OCI-LY1 (cell line): Measurements from ENCODE around the gene ULK4.

Experiments used
- H2AFZ ChIP-seq: fragments of 200-600 bp; sonication (generic), shearing (Covaris generic); 2 replicates; pipeline ENCODE4 v1.6.0; 2014; ENCODE audit warnings: antibody characterized with exemption, mild to moderate bottlenecking, low read length
- H3F3A ChIP-seq: fragments of 200-600 bp; sonication (generic), shearing (Covaris generic); 2 replicates; pipeline ENCODE4 v1.6.0; 2014; ENCODE audit warnings: mild to moderate bottlenecking, antibody characterized with exemption, low read length, moderate library complexity; ENCODE audit not compliant: insufficient read depth
- H3K27ac ChIP-seq: fragments of 200-600 bp; sonication (generic); 2 replicates; pipeline ENCODE4 v1.5.1; 2014; ENCODE audit warnings: low read length, mixed run types, mild to moderate bottlenecking, low read depth; ENCODE audit not compliant: poor library complexity, severe bottlenecking
- H3K27me3 ChIP-seq: fragments of 200-600 bp; sonication (generic); 2 replicates; pipeline ENCODE4 v1.6.0; 2014; ENCODE audit warnings: antibody characterized with exemption, mild to moderate bottlenecking, low read length, moderate library complexity; ENCODE audit not compliant: insufficient read depth
- H3K36me3 ChIP-seq: fragments of 200-600 bp; sonication (generic); 2 replicates; pipeline ENCODE4 v1.6.1; 2014; ENCODE audit warnings: mild to moderate bottlenecking, antibody characterized with exemption, low read length, moderate library complexity, mixed read lengths; ENCODE audit not compliant: insufficient read depth
- H3K4me1 ChIP-seq: fragments of 200-600 bp; sonication (generic); 2 replicates; pipeline ENCODE4 v1.5.1; 2014; ENCODE audit warnings: mild to moderate bottlenecking, low read length, moderate library complexity; ENCODE audit not compliant: insufficient read depth, severe bottlenecking
- H3K4me2 ChIP-seq: fragments of 200-600 bp; sonication (generic), shearing (Covaris generic); 2 replicates; pipeline ENCODE4 v1.6.1; 2014; ENCODE audit warnings: low read length
- H3K4me3 ChIP-seq: fragments of 200-600 bp; sonication (generic); 2 replicates; pipeline ENCODE4 v1.5.1; 2014; ENCODE audit warnings: low read length, low read depth, mild to moderate bottlenecking, mixed read lengths; ENCODE audit not compliant: poor library complexity, severe bottlenecking
- H3K79me2 ChIP-seq: fragments of 200-600 bp; shearing (Covaris generic); 2 replicates; pipeline ENCODE4 v1.6.1; 2016; ENCODE audit warnings: mixed run types, low read length, mixed read lengths; ENCODE audit not compliant: insufficient read depth
- H3K9ac ChIP-seq: fragments of 200-600 bp; sonication (generic), shearing (Covaris generic); 2 replicates; pipeline ENCODE4 v1.6.1; 2014; ENCODE audit warnings: mild to moderate bottlenecking, low read length, mixed read lengths
- H3K9me2 ChIP-seq: fragments of 200-600 bp; sonication (generic), shearing (Covaris generic); 2 replicates; pipeline ENCODE4 v1.6.1; 2014; ENCODE audit warnings: low read depth, mild to moderate bottlenecking, low read length, mixed read lengths
- H3K9me3 ChIP-seq: fragments of 200-600 bp; shearing (Covaris generic); 2 replicates; pipeline ENCODE4 v1.6.1; 2014; ENCODE audit warnings: low read length, mixed read lengths
- H4K20me1 ChIP-seq: fragments of 200-600 bp; sonication (generic), shearing (Covaris generic); 2 replicates; pipeline ENCODE4 v1.6.0; 2016; ENCODE audit warnings: mild to moderate bottlenecking, low read length; ENCODE audit not compliant: insufficient read depth
- CTCF ChIP-seq: fragments of 200-600 bp; sonication (generic), shearing (Covaris generic); IDR thresholded peaks from 2 replicates; pipeline ENCODE4 v1.5.1; 2017; ENCODE audit warnings: mild to moderate bottlenecking, antibody characterized with exemption, low read length, moderate library complexity, mixed read lengths
- EZH2 ChIP-seq: fragments of 200-600 bp; sonication (generic), shearing (Covaris generic); IDR thresholded peaks from 2 replicates; pipeline ENCODE4 v1.8.0; 2017; ENCODE audit warnings: borderline replicate concordance, mixed run types, mild to moderate bottlenecking, antibody characterized with exemption, low read length, moderate library complexity, mixed read lengths

ULK4 gene

GRCh38 chr3:41208507-41209220 is 753.2 kb downstream of the ULK4 start:
- Histone ChIP-seq H3K27ac (no peak overlapping the region), H3K4me1 (peaks cover 42% of the 10 kb centered on the region), H3K36me3 (peaks cover 35% of the 10 kb centered on the region)

GRCh38 chr3:41207355-41207754 is 754.5 kb downstream of the ULK4 start:
- H3K36me3 ChIP-seq: peaks cover 35% of the 10 kb centered on the region
- H4K20me1 ChIP-seq: peaks cover 2% of the 10 kb centered on the region; the same call in 1 of the 2 replicates
- H2AFZ ChIP-seq: no peak overlapping the region
- no peak overlapping the region for H3K9ac ChIP-seq
- no peaks in the 10 kb centered on the region for H3K9me3 ChIP-seq
- H3K4me3 ChIP-seq: no peak overlapping the region
- H3K79me2 ChIP-seq: peaks cover 100% of the 10 kb centered on the region
- H3K27me3 ChIP-seq: no peaks in the 10 kb centered on the region
- no peaks in the 10 kb centered on the region for H3F3A ChIP-seq
- H3K9me2 ChIP-seq: no peaks in the 10 kb centered on the region
- H3K4me1 ChIP-seq: peaks cover 42% of the 10 kb centered on the region
- no peak overlapping the region for H3K27ac ChIP-seq
- TF ChIP-seq CTCF (no peak), EZH2 (no peak)
- no peak overlapping the region for H3K4me2 ChIP-seq

More at GRCh38 chr3:41208507-41209220, 753.2 kb downstream of the ULK4 start:
- Histone ChIP-seq H3K9me3 (no peaks in the 10 kb centered on the region), H3F3A (no peaks in the 10 kb centered on the region), H3K79me2 (peaks cover 100% of the 10 kb centered on the region), H3K4me2 (no peak overlapping the region), H3K27me3 (no peaks in the 10 kb centered on the region), H2AFZ (no peak overlapping the region), H4K20me1 (peaks cover 2% of the 10 kb centered on the region; the same call in 1 of the 2 replicates), H3K4me3 (no peak overlapping the region), H3K9me2 (no peaks in the 10 kb centered on the region), H3K9ac (no peak overlapping the region)
- TF ChIP-seq CTCF: no peak
- no peak for TF ChIP-seq EZH2

DNA sequence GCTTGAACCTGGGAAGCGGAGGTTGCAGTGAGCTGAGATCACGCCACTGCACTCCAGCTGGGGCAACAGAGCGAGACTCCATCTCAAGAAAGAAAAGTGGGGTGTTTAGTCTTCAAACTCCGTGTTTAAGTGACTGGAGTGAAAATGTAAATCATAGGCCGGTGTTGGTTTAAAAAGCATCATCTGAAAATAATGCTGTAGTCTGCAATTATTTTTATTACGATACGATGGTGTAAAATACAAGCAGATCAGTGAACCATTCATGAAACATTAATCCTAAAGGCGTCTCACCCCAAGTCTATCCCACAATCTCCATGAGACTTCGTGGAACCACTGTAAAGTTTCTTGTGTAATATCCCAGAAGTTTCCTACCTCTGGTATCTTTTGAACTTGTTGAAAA is 756.3 kb downstream of the ULK4 start:
- Histone ChIP-seq H3K36me3 (peaks cover 21% of the 10 kb centered on the region), H4K20me1 (peaks cover 5% of the 10 kb centered on the region), H3K4me2 (no peak overlapping the region), H3K79me2 (peaks cover 100% of the 10 kb centered on the region), H3K4me3 (no peak overlapping the region), H3F3A (no peaks in the 10 kb centered on the region), H3K4me1 (peaks cover 52% of the 10 kb centered on the region), H3K9ac (no peak overlapping the region), H2AFZ (no peak overlapping the region), H3K9me2 (no peaks in the 10 kb centered on the region), H3K27ac (no peak overlapping the region), H3K27me3 (no peaks in the 10 kb centered on the region), H3K9me3 (no peaks in the 10 kb centered on the region)
- TF ChIP-seq CTCF (no peak), EZH2 (no peak)
